GM19452 (cell line): ENCODE data around the gene EXOC2.

Experiments used
- ATAC-seq: cut with Tn5 transposase; IDR thresholded peaks from one replicate; pipeline ENCODE4 v1.9.1; 2021; ENCODE audit not compliant: unreplicated experiment

Gene EXOC2

GRCh38 chr6:474453-475185 lies 218.3 kb downstream of the EXOC2 start:
- ATAC-seq, result peak; percentile 69

- no peak for ATAC-seq
Measured at GRCh38 chr6:473768-474452, 219.0 kb downstream of the EXOC2 start.

GRCh38 chr6:473356-473755 lies 219.6 kb downstream of the EXOC2 start:
- ATAC-seq, result no peak

GRCh38 chr6:470901-471448 lies 222.0 kb downstream of the EXOC2 start:
- ATAC-seq, result peak; percentile 57

- no peak for ATAC-seq
Measured at GRCh38 chr6:470051-470900, 222.7 kb downstream of the EXOC2 start.

- no peak for ATAC-seq
Measured at GRCh38 chr6:467671-468082, 225.3 kb downstream of the EXOC2 start.

- no peak for ATAC-seq
Measured at GRCh38 chr6:467111-467510, 225.8 kb downstream of the EXOC2 start.

GRCh38 chr6:466564-466963 lies 226.4 kb downstream of the EXOC2 start:
- no peak for ATAC-seq

GRCh38 chr6:465531-466348 lies 227.2 kb downstream of the EXOC2 start:
- ATAC-seq, result no peak

GRCh38 chr6:456887-457286 lies 236.1 kb downstream of the EXOC2 start:
- ATAC-seq, result no peak

GRCh38 chr6:456358-456867 lies 236.5 kb downstream of the EXOC2 start:
- ATAC-seq, result no peak

- ATAC-seq, result no peak
Measured at GRCh38 chr6:455835-456234, 237.1 kb downstream of the EXOC2 start.

- ATAC-seq, result no peak
Measured at GRCh38 chr6:455006-455585, 237.8 kb downstream of the EXOC2 start.

GRCh38 chr6:454148-454991 lies 238.6 kb downstream of the EXOC2 start:
- ATAC-seq, result no peak

- no peak for ATAC-seq
Measured at GRCh38 chr6:453152-453551, 239.8 kb downstream of the EXOC2 start.

GRCh38 chr6:452301-453067 lies 240.5 kb downstream of the EXOC2 start:
- ATAC-seq, result no peak

- ATAC-seq, result no peak
Measured at GRCh38 chr6:451847-452246, 241.1 kb downstream of the EXOC2 start.

GRCh38 chr6:451336-451735 lies 241.6 kb downstream of the EXOC2 start:
- ATAC-seq, result no peak
